ENCODE results near the gene TAS2R1. TPM values are rescaled to one million over a fixed set of nuclear protein-coding genes. Genes with fewer than 3 reads are reported as not detected.

The TAS2R1 gene
- total RNA-seq, 1 experiment from 2014 or later, result not detected

- ChIA-PET POLR2A (no interaction called here), CTCF (no interaction called here)
- no peaks in the 10 kb centered on the region for H3K27me3 Mint-ChIP-seq (ENCODE audit: low read depth)
- TF ChIP-seq ZBTB43 (CRISPR knock-in tag; IDR thresholded peaks at IDR 0.05) (no peak), ERG (CRISPR knock-in tag; IDR thresholded peaks at IDR 0.05) (no peak), RORB (CRISPR knock-in tag; IDR thresholded peaks at IDR 0.05) (no peak), ETV6 (CRISPR knock-in tag; IDR thresholded peaks at IDR 0.05) (no peak), ZNF532 (CRISPR knock-in tag; IDR thresholded peaks at IDR 0.05; ENCODE audit: borderline replicate concordance) (no peak), STAT6 (CRISPR knock-in tag; conservative IDR thresholded peaks at IDR 0.05; ENCODE audit: low read depth) (no peak), PREB (CRISPR knock-in tag; IDR thresholded peaks at IDR 0.05; ENCODE audit: borderline replicate concordance) (no peak), ZBTB21 (CRISPR knock-in tag; IDR thresholded peaks at IDR 0.05; ENCODE audit: borderline replicate concordance) (no peak), ZMAT4 (CRISPR knock-in tag; IDR thresholded peaks at IDR 0.05) (no peak), CREM (CRISPR knock-in tag; IDR thresholded peaks at IDR 0.05) (no peak), SMAD3 (CRISPR knock-in tag; IDR thresholded peaks at IDR 0.05; ENCODE audit: borderline replicate concordance) (no peak)
- DNase-seq (ENCODE audit: low spot score), result no peak
- peaks cover 34% of the 10 kb centered on the region for H3K4me1 Mint-ChIP-seq
- no peaks in the 10 kb centered on the region for H3K36me3 Mint-ChIP-seq
- no peaks in the 10 kb centered on the region for H3K9me3 Mint-ChIP-seq
- ATAC-seq, result peak; percentile 31
- H3K27ac Mint-ChIP-seq, result no peak overlapping the region
- H3K4me3 Mint-ChIP-seq, result no peak overlapping the region
Measured at GRCh38 chr5:9601055-9601739, 29.0 kb downstream of the TAS2R1 start.

- no peaks in the 10 kb centered on the region for H3K36me3 Mint-ChIP-seq
- CTCF ChIA-PET, result no interaction called here
- H3K27ac Mint-ChIP-seq, result no peak overlapping the region
- POLR2A ChIA-PET, result no interaction called here
- H3K9me3 Mint-ChIP-seq, result no peaks in the 10 kb centered on the region
- ATAC-seq (no peak), DNase-seq (ENCODE audit: low spot score) (no peak)
- no peaks in the 10 kb centered on the region for H3K27me3 Mint-ChIP-seq (ENCODE audit: low read depth)
- peaks cover 43% of the 10 kb centered on the region for H3K4me1 Mint-ChIP-seq
- H3K4me3 Mint-ChIP-seq, result no peak overlapping the region
- TF ChIP-seq FOXP4 (CRISPR knock-in tag; IDR thresholded peaks at IDR 0.05) (no peak), TEAD1 (CRISPR knock-in tag; IDR thresholded peaks at IDR 0.05) (no peak), ETV6 (CRISPR knock-in tag; IDR thresholded peaks at IDR 0.05) (no peak), ZNF425 (CRISPR knock-in tag; conservative IDR thresholded peaks at IDR 0.05) (no peak), ATF3 (CRISPR knock-in tag; conservative IDR thresholded peaks at IDR 0.05) (no peak)
Measured at GRCh38 chr5:9599391-9599790, 30.8 kb downstream of the TAS2R1 start.
